ENCODE measurements around the gene DES. TPM values are rescaled to one million over a fixed set of nuclear protein-coding genes. Genes with fewer than 3 reads are reported as not detected.

DES gene
- total RNA-seq, 1 experiment from 2014 or later, result not detected

GRCh38 chr2:219465659-219466561, 47.7 kb downstream of the DES start:
- H3K36me3 Mint-ChIP-seq (ENCODE audit: insufficient read depth, unreplicated experiment), result peaks cover 7% of the 10 kb centered on the region
- H3K27ac Mint-ChIP-seq (ENCODE audit: unreplicated experiment), result no peak overlapping the region
- ChIA-PET CTCF (no interaction called here), POLR2A (no interaction called here)
- no TSS peak for BruUV-seq (replicated peaks)
- no peak for DNase-seq
- TF ChIP-seq, protein P1, sequence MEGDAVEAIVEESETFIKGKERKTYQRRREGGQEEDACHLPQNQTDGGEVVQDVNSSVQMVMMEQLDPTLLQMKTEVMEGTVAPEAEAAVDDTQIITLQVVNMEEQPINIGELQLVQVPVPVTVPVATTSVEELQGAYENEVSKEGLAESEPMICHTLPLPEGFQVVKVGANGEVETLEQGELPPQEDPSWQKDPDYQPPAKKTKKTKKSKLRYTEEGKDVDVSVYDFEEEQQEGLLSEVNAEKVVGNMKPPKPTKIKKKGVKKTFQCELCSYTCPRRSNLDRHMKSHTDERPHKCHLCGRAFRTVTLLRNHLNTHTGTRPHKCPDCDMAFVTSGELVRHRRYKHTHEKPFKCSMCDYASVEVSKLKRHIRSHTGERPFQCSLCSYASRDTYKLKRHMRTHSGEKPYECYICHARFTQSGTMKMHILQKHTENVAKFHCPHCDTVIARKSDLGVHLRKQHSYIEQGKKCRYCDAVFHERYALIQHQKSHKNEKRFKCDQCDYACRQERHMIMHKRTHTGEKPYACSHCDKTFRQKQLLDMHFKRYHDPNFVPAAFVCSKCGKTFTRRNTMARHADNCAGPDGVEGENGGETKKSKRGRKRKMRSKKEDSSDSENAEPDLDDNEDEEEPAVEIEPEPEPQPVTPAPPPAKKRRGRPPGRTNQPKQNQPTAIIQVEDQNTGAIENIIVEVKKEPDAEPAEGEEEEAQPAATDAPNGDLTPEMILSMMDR (IDR thresholded peaks at IDR 0.05; ENCODE audit: insufficient read depth in 1 of 2, low read depth in 1 of 2, low read length in 1 of 2, severe bottlenecking in 1 of 2, unreplicated experiment in 1 of 2), result no peak
- H3K27me3 ChIP-seq (replicated peaks; ENCODE audit: control insufficient read depth, insufficient read depth, low read length), result no peaks in the 10 kb centered on the region
- no peaks in the 10 kb centered on the region for H3K9me3 Mint-ChIP-seq (ENCODE audit: unreplicated experiment)
- H3K4me3 ChIP-seq (ENCODE audit: low read depth, low read length), result no peak overlapping the region
- H3K4me1 ChIP-seq, result no peaks in the 10 kb centered on the region
- intact Hi-C loops (cut with micrococcal nuclease; ENCODE audit: unreplicated experiment), result no loop called here
- no peaks in the 10 kb centered on the region for H3K36me3 ChIP-seq (ENCODE audit: control insufficient read depth, insufficient read depth, low read length)
- H3K4me3 Mint-ChIP-seq (ENCODE audit: unreplicated experiment), result no peak overlapping the region
- H3K4me1 Mint-ChIP-seq (ENCODE audit: low read depth, unreplicated experiment), result no peaks in the 10 kb centered on the region
- H3K27me3 Mint-ChIP-seq (ENCODE audit: insufficient read depth, unreplicated experiment), result no peaks in the 10 kb centered on the region
- no peaks in the 10 kb centered on the region for H3K9me3 ChIP-seq

- H3K9me3 Mint-ChIP-seq (ENCODE audit: unreplicated experiment), result no peaks in the 10 kb centered on the region
- H3K4me1 Mint-ChIP-seq (ENCODE audit: low read depth, unreplicated experiment), result no peaks in the 10 kb centered on the region
- ChIA-PET POLR2A (no interaction called here), CTCF (no interaction called here)
- H3K9me3 ChIP-seq, result no peaks in the 10 kb centered on the region
- TF ChIP-seq, protein P1 (IDR thresholded peaks at IDR 0.05; ENCODE audit: insufficient read depth in 1 of 2, low read depth in 1 of 2, low read length in 1 of 2, severe bottlenecking in 1 of 2, unreplicated experiment in 1 of 2), result no peak
- intact Hi-C loops (cut with micrococcal nuclease; ENCODE audit: unreplicated experiment), result no loop called here
- H3K27me3 ChIP-seq (replicated peaks; ENCODE audit: control insufficient read depth, insufficient read depth, low read length), result no peaks in the 10 kb centered on the region
- H3K36me3 ChIP-seq (ENCODE audit: control insufficient read depth, insufficient read depth, low read length), result no peaks in the 10 kb centered on the region
- no TSS peak for BruUV-seq (replicated peaks)
- no peak overlapping the region for H3K27ac Mint-ChIP-seq (ENCODE audit: unreplicated experiment)
- DNase-seq, result no peak
- H3K4me3 ChIP-seq (ENCODE audit: low read depth, low read length), result no peak overlapping the region
- H3K36me3 Mint-ChIP-seq (ENCODE audit: insufficient read depth, unreplicated experiment), result peaks cover 7% of the 10 kb centered on the region
- H3K4me1 ChIP-seq, result no peaks in the 10 kb centered on the region
- no peak overlapping the region for H3K4me3 Mint-ChIP-seq (ENCODE audit: unreplicated experiment)
- no peaks in the 10 kb centered on the region for H3K27me3 Mint-ChIP-seq (ENCODE audit: insufficient read depth, unreplicated experiment)
Observed at GRCh38 chr2:219466816-219467735, 48.9 kb downstream of the DES start.

DNA sequence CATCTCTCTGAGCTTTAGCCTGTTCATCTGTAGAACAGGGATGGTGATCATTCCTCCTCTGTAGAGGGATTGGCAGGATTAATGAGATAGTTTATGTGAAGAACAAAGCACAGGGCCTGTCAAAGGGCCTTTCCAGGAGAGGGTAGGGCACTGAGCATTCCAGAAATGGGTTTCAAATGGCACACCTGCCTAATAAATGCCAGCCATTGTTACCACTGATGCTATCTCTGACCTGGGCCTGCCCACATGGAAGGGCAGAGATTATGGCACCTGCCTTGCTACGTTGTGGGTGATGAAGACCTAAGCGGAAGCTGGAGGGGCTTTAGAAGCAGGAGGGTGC, 49.5 kb downstream of the DES start:
- no peaks in the 10 kb centered on the region for H3K4me1 Mint-ChIP-seq (ENCODE audit: low read depth, unreplicated experiment)
- no peaks in the 10 kb centered on the region for H3K36me3 ChIP-seq (ENCODE audit: control insufficient read depth, insufficient read depth, low read length)
- no peaks in the 10 kb centered on the region for H3K9me3 Mint-ChIP-seq (ENCODE audit: unreplicated experiment)
- no peak overlapping the region for H3K4me3 ChIP-seq (ENCODE audit: low read depth, low read length)
- CTCF ChIA-PET, result no interaction called here
- POLR2A ChIA-PET, result no interaction called here
- peaks cover 7% of the 10 kb centered on the region for H3K36me3 Mint-ChIP-seq (ENCODE audit: insufficient read depth, unreplicated experiment)
- no TSS peak for BruUV-seq (replicated peaks)
- intact Hi-C loops (cut with micrococcal nuclease; ENCODE audit: unreplicated experiment), result no loop called here
- no peak for DNase-seq
- no peaks in the 10 kb centered on the region for H3K27me3 Mint-ChIP-seq (ENCODE audit: insufficient read depth, unreplicated experiment)
- no peak overlapping the region for H3K27ac Mint-ChIP-seq (ENCODE audit: unreplicated experiment)
- no peak overlapping the region for H3K4me3 Mint-ChIP-seq (ENCODE audit: unreplicated experiment)
- no peaks in the 10 kb centered on the region for H3K27me3 ChIP-seq (replicated peaks; ENCODE audit: control insufficient read depth, insufficient read depth, low read length)
- H3K4me1 ChIP-seq, result no peaks in the 10 kb centered on the region
- no peaks in the 10 kb centered on the region for H3K9me3 ChIP-seq
- TF ChIP-seq, protein P1 (IDR thresholded peaks at IDR 0.05; ENCODE audit: insufficient read depth in 1 of 2, low read depth in 1 of 2, low read length in 1 of 2, severe bottlenecking in 1 of 2, unreplicated experiment in 1 of 2), result no peak
